DND-41 (cell line): ENCODE data around the gene SOCS1.

Experiments used
- CTCF ChIP-seq: IDR thresholded peaks from 2 replicates; pipeline ENCODE4 v1.5.1; 2012; ENCODE audit warnings: borderline replicate concordance, low read length, moderate library complexity, mild to moderate bottlenecking; ENCODE audit not compliant: poor library complexity, severe bottlenecking; ENCODE audit errors: extremely low read depth
- EZH2 ChIP-seq: IDR thresholded peaks from 3 replicates; pipeline ENCODE4 v1.6.1; 2012; ENCODE audit warnings: borderline replicate concordance, low read depth, mild to moderate bottlenecking, moderate library complexity, low read length, inconsistent platforms; ENCODE audit not compliant: severe bottlenecking

- no peak for TF ChIP-seq CTCF
- no peak for TF ChIP-seq EZH2
These were observed 27.8 kb upstream of the SOCS1 start for GRCh38 chr16:11283820-11284248.
